ENCODE measurements around the gene TENM4. TPM values are rescaled to one million over a fixed set of nuclear protein-coding genes. Genes with fewer than 3 reads are reported as not detected.

The TENM4 gene
- polyA plus RNA-seq, 1 experiment, result 0.39 TPM

DNA sequence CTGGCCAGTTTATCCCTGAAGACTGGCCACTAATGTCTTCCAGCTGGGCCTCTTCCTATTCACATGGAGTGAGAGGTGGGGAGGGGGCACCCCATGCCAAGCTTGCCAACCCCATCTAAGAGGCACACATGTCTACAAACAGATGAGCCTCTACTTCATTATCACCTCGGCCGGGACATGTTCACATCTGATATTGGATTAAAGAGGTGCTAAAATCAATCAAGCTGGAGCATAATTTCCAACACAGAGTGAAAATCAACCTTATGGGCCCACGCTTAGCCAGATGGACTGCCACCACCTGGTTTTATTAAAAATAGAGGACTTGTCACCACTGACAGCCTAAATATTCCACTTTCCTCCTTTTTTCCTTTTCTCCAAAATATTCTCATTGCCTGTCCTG lies 703.5 kb downstream of the TENM4 start:
- no peaks in the 10 kb centered on the region for H3K36me3 ChIP-seq (ENCODE audit: control insufficient read depth, insufficient read depth, low read length)
- ChIA-PET POLR2A (no interaction called here), CTCF (interaction anchor here (0.9 to 1.9 kb wide), 3 partner anchors 12 to 40 kb away, joined by 3 to 6 read pairs (median 3); no protein-coding TSS in a partner anchor)
- H3K27me3 ChIP-seq (ENCODE audit: control insufficient read depth, insufficient read depth, low read length), result no peaks in the 10 kb centered on the region
- TF ChIP-seq, protein P1, sequence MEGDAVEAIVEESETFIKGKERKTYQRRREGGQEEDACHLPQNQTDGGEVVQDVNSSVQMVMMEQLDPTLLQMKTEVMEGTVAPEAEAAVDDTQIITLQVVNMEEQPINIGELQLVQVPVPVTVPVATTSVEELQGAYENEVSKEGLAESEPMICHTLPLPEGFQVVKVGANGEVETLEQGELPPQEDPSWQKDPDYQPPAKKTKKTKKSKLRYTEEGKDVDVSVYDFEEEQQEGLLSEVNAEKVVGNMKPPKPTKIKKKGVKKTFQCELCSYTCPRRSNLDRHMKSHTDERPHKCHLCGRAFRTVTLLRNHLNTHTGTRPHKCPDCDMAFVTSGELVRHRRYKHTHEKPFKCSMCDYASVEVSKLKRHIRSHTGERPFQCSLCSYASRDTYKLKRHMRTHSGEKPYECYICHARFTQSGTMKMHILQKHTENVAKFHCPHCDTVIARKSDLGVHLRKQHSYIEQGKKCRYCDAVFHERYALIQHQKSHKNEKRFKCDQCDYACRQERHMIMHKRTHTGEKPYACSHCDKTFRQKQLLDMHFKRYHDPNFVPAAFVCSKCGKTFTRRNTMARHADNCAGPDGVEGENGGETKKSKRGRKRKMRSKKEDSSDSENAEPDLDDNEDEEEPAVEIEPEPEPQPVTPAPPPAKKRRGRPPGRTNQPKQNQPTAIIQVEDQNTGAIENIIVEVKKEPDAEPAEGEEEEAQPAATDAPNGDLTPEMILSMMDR (IDR thresholded peaks at IDR 0.05; ENCODE audit: insufficient read depth, low read depth, low read length), result no peak
- DNase-seq (ENCODE audit: low read depth), result no peak
- no peak overlapping the region for H3K4me3 ChIP-seq (ENCODE audit: low read depth, low read length)

DNA sequence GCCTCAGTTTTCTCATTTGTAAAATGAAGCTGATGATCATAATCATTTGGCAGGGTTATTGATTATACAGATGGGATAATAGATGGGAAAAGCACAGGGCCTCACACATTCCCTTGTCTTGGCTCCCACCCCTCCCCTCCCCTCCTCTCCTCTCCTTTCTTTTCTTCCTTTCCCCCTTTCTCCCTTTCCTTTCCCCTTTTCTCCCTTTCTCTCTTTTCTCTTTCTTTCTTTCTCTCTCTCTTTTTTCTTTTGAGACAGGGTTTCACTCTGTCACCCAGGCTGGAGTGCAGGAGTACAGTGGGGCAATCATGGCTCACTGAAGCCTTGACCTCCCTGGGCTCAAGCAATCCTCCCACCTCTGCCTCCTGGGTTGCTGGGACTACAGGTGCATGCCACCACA lies 705.1 kb downstream of the TENM4 start:
- TF ChIP-seq, protein P1 (IDR thresholded peaks at IDR 0.05; ENCODE audit: insufficient read depth, low read depth, low read length), result no peak
- Histone ChIP-seq H3K4me3 (ENCODE audit: low read depth, low read length) (no peak overlapping the region), H3K27me3 (ENCODE audit: control insufficient read depth, insufficient read depth, low read length) (no peaks in the 10 kb centered on the region), H3K36me3 (ENCODE audit: control insufficient read depth, insufficient read depth, low read length) (no peaks in the 10 kb centered on the region)
- no peak for DNase-seq (ENCODE audit: low read depth)
- ChIA-PET CTCF (interaction anchor here (0.5 kb wide), 1 partner anchor 898 kb away, joined by 3 read pairs; no protein-coding TSS in a partner anchor), POLR2A (no interaction called here)

DNA sequence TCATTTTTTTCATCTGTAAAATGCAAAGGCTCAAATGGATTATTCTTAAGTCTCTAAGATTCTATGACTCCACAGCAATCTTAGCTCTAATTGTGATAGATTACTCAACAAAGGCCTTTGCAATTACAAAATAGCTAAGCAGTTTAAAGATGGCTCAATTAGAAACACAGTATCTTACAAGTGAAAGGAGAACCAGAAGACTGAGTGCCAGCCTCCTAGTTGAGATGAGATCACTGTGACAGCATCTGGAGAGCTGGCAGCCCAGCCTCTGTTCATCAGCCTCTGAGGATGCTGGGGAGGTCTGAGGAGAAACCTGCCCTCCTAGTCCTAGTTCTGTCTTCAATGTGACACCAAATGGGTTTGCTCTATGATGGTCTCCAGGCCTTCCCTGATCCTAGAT lies 707.8 kb downstream of the TENM4 start:
- TF ChIP-seq, protein P1 (IDR thresholded peaks at IDR 0.05; ENCODE audit: insufficient read depth, low read depth, low read length), result no peak
- H3K36me3 ChIP-seq (ENCODE audit: control insufficient read depth, insufficient read depth, low read length), result no peaks in the 10 kb centered on the region
- ChIA-PET POLR2A (interaction anchor here (0.6 kb wide), 1 partner anchor 123 kb away, joined by 5 read pairs; no protein-coding TSS in a partner anchor), CTCF (interaction anchor here (1.2 to 1.9 kb wide), 3 partner anchors 17 to 88 kb away, joined by 3 to 6 read pairs (median 4); no protein-coding TSS in a partner anchor)
- H3K4me3 ChIP-seq (ENCODE audit: low read depth, low read length), result no peak overlapping the region
- no peaks in the 10 kb centered on the region for H3K27me3 ChIP-seq (ENCODE audit: control insufficient read depth, insufficient read depth, low read length)
- DNase-seq (ENCODE audit: low read depth), result no peak

DNA sequence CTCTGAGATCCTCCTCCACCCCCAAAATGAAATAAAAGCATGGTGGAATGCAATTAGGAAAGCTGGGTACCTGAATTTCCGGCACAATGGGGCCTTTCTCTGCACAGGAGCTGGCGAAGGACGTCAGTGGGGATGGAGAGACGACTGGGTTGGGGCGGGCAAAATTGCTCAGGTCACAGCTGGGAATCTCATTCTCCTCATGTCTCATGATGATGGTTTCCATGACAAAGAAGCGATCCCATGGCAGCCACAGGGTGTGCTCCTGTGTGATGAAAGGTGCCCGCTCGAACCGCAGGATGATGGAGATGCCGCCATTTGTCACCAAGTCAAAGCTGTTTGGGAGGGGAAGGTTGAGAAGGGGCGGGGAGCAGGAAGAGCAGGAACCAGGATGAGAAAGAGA lies 708.6 kb downstream of the TENM4 start:
- no peaks in the 10 kb centered on the region for H3K36me3 ChIP-seq (ENCODE audit: control insufficient read depth, insufficient read depth, low read length)
- H3K4me3 ChIP-seq (ENCODE audit: low read depth, low read length), result no peak overlapping the region
- H3K27me3 ChIP-seq (ENCODE audit: control insufficient read depth, insufficient read depth, low read length), result no peaks in the 10 kb centered on the region
- CTCF ChIA-PET, result interaction anchor here (1.2 to 1.9 kb wide), 3 partner anchors 16 to 87 kb away, joined by 3 to 6 read pairs (median 4); no protein-coding TSS in a partner anchor
- TF ChIP-seq, protein P1 (IDR thresholded peaks at IDR 0.05; ENCODE audit: insufficient read depth, low read depth, low read length), result no peak
- POLR2A ChIA-PET, result no interaction called here
- DNase-seq (ENCODE audit: low read depth), result no peak

DNA sequence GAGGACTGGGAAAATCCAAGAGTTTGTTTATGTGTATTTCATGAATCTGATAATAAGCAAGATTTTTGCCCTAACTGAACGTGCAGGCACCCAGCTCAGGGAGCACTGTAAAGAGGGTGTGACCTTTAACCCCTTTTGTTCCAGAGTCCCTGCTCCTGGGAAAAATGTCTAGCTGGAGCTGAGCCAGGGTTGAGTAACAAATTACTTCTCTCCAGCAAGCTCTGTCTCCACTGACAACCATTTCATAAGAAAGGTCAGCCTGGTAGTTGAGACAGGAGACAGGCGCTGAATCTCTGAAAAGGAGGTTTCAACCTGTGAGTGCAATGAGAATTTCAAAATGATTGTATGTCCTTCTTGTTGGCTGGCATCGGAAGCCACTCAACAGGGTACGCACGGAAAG lies 709.8 kb downstream of the TENM4 start:
- Histone ChIP-seq H3K36me3 (ENCODE audit: control insufficient read depth, insufficient read depth, low read length) (no peaks in the 10 kb centered on the region), H3K27me3 (ENCODE audit: control insufficient read depth, insufficient read depth, low read length) (no peaks in the 10 kb centered on the region), H3K4me3 (ENCODE audit: low read depth, low read length) (no peak overlapping the region)
- ChIA-PET POLR2A (no interaction called here), CTCF (interaction anchor here (0.6 to 1.4 kb wide), 3 partner anchors 14 to 86 kb away, joined by 3 to 4 read pairs (median 3); no protein-coding TSS in a partner anchor)
- TF ChIP-seq, protein P1 (IDR thresholded peaks at IDR 0.05; ENCODE audit: insufficient read depth, low read depth, low read length), result no peak
- DNase-seq (ENCODE audit: low read depth), result no peak

Measured in BJ (cell line).